HepG2 (cell line): ENCODE results near the gene EFCAB8. TPM values are rescaled to one million over a fixed set of nuclear protein-coding genes. Genes with fewer than 3 reads are reported as not detected.

Experiments used
- AFF4 ChIP-seq: sonication (generic); formaldehyde crosslinking; IDR thresholded peaks from 2 replicates; pipeline ENCODE4 v1.4.0; 2020; ENCODE audit warnings: missing genetic modification reagents
- AHR ChIP-seq: IDR thresholded peaks from 2 replicates; pipeline ENCODE4 v1.6.1; 2018; ENCODE audit warnings: missing genetic modification reagents, missing compliant biosample characterization
- ARID3A ChIP-seq: IDR thresholded peaks from 2 replicates; pipeline ENCODE4 v1.6.1; 2012; ENCODE audit warnings: low read depth, low read length, improper control_type of control experiment
- BHLHE40 ChIP-seq: IDR thresholded peaks from 2 replicates; pipeline ENCODE4 v1.6.1; 2011; ENCODE audit warnings: low read length, improper control_type of control experiment
- JUN ChIP-seq: sonication (generic); formaldehyde crosslinking; IDR thresholded peaks from 2 replicates; pipeline ENCODE4 v1.4.0; 2020; ENCODE audit warnings: mild to moderate bottlenecking, missing genetic modification reagents
- KDM6A ChIP-seq: IDR thresholded peaks from 2 replicates; pipeline ENCODE4 v1.6.1; 2016; ENCODE audit warnings: low read depth
- NPAS2 ChIP-seq: sonication (generic); formaldehyde crosslinking; IDR thresholded peaks from 2 replicates; pipeline ENCODE4 v1.8.0; 2022; ENCODE audit warnings: mild to moderate bottlenecking, missing genetic modification reagents, borderline replicate concordance
- NR2F1 ChIP-seq, 2 experiments: fragments of 450-650 bp in 1 of 2; formaldehyde crosslinking in 1 of 2; IDR thresholded peaks; 2 replicates each; pipeline versions ENCODE4 v1.5.0 to v1.6.1; 2016 to 2020; ENCODE audit warnings: mild to moderate bottlenecking in 1 of 2, missing compliant biosample characterization in 1 of 2, missing genetic modification reagents in 1 of 2, moderate library complexity in 1 of 2
- SNAPC2 ChIP-seq: sonication (generic); formaldehyde crosslinking; IDR thresholded peaks from 2 replicates; pipeline ENCODE4 v1.8.1; 2022; ENCODE audit warnings: mild to moderate bottlenecking, missing genetic modification reagents
- THRA ChIP-seq: sonication (generic); formaldehyde crosslinking; IDR thresholded peaks from 2 replicates; pipeline ENCODE4 v1.4.0; 2020; ENCODE audit warnings: missing genetic modification reagents, borderline replicate concordance
- ZNF101 ChIP-seq: sonication (generic); formaldehyde crosslinking; IDR thresholded peaks from 2 replicates; pipeline ENCODE4 v1.4.0; 2020; ENCODE audit warnings: mild to moderate bottlenecking, low read depth, missing genetic modification reagents, borderline replicate concordance
- ZNF292 ChIP-seq: sonication (generic); formaldehyde crosslinking; IDR thresholded peaks from 2 replicates; pipeline ENCODE4 v1.8.1; 2022; ENCODE audit warnings: mild to moderate bottlenecking, low read depth, missing genetic modification reagents, borderline replicate concordance
- ZNF550 ChIP-seq: sonication (generic); formaldehyde crosslinking; IDR thresholded peaks from 2 replicates; pipeline ENCODE4 v1.4.0; 2020; ENCODE audit warnings: mild to moderate bottlenecking, missing genetic modification reagents, borderline replicate concordance
- ZNF644 ChIP-seq: IDR thresholded peaks from 2 replicates; pipeline ENCODE4 v1.6.1; 2016; ENCODE audit warnings: low read depth
- ZNF792 ChIP-seq: IDR thresholded peaks from 2 replicates; pipeline ENCODE4 v1.6.1; 2016
- polyA plus RNA-seq, 8 experiments: library from polyadenylated mRNA; depleted of rRNA in 3 of 8; stranded (reverse) in 7 of 8; unstranded in 1 of 8; fragments of >200 nt; fragmentation: Illumina TruSeq in 4 of 8; extraction: Trizol in 4 of 8; gene quantifications; 2 replicates each; pipeline versions ENCODE4 v1.2.1 to v1.2.3, GENCODE V29; 2011 to 2016; ENCODE audit warnings: low read depth in 4 of 8, missing spikeins in 1 of 8, mixed read lengths in 1 of 8; ENCODE audit not compliant: insufficient read depth in 1 of 8
- total RNA-seq, 5 experiments: library from RNA; depleted of rRNA; stranded (reverse); fragments of >200 nt; fragmentation: Illumina TruSeq; extraction: Trizol; gene quantifications; 2 replicates each; pipeline ENCODE4 v1.2.3, GENCODE V29; 2016; ENCODE audit warnings: low read depth in 1 of 5

Gene EFCAB8
- total and polyA plus RNA-seq, 2 of the 13 experiments (the other 11 are each of a cell fraction or from before 2014, with no cell fraction given) = 0.15 to 0.22 TPM

- TF ChIP-seq ZNF550 (no peak), ZNF101 (peak; percentile 95; the same call in 1 of the 2 replicates), ARID3A (no peak; the same call in 1 of the 2 replicates), NPAS2 (CRISPR knock-in tag) (no peak), ZNF644 (CRISPR knock-in tag) (peak; percentile 95), KDM6A (CRISPR knock-in tag) (peak; percentile 65), NR2F1 (CRISPR knock-in tag; IDR thresholded peaks at IDR 0.05) (peak; percentile 63 to 84), ZNF792 (CRISPR knock-in tag) (peak; percentile 99), THRA (CRISPR knock-in tag) (peak; percentile 96), AHR (peak; percentile 68; the same call in 1 of the 2 replicates), ZNF292 (CRISPR knock-in tag) (peak; percentile 98), JUN (peak; percentile 85), SNAPC2 (CRISPR knock-in tag) (peak; percentile 98), BHLHE40 (no peak), AFF4 (CRISPR knock-in tag) (peak; percentile 92)
These were observed 150.8 kb downstream of the EFCAB8 start (continued) for GRCh38 chr20:33009214-33010132.
